ENCODE results near the gene NRCAM. TPM values are rescaled to one million over a fixed set of nuclear protein-coding genes. Genes with fewer than 3 reads are reported as not detected.

The NRCAM gene
- total and polyA plus RNA-seq, 2 of the 8 experiments (the other 6 are each of a cell fraction or from before 2014, with no cell fraction given), result 2.7 to 3.8 TPM

DNA sequence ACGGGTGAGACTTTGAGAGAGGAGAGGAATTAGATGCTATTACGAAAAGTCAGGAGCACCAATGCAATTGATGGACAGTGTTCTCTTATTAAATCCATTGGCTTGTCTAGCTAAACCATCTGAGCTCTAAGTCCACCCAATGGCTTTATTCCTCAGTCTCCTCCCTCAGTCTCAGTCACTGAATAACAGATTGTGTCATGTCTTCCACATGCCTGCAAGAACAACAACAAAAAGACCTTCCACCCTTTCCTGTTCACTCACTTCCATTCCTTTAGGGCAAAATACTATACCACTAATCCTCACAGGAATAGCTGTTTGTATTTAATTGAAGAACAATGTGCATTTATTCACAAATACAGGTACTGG lies 171.2 kb downstream of the NRCAM start:
- no peak for FAIRE-seq

More for the DNA sequence above, 171.2 kb downstream of the NRCAM start:
- Histone ChIP-seq H3K4ac (replicated peaks; ENCODE audit: insufficient read length, low read depth, low read length) (no peak overlapping the region), H4K5ac (ENCODE audit: insufficient read length, low read depth, low read length) (no peak overlapping the region), H4K91ac (replicated peaks; ENCODE audit: insufficient read length, low read length) (no peak overlapping the region), H3K27me3 (replicated peaks in 1 of 4; ENCODE audit: control insufficient read depth in 3 of 4, extremely low read depth in 1 of 4, insufficient read depth in 3 of 4, low read length in 3 of 4) (no peaks in the 10 kb centered on the region), H2BK20ac (ENCODE audit: low read length) (no peak overlapping the region), H3K18ac (ENCODE audit: extremely low read depth, low read length) (no peak overlapping the region), H3K9ac (replicated peaks in 1 of 4; ENCODE audit: extremely low read depth in 1 of 4, low read depth in 3 of 4, low read length in 3 of 4) (no peak overlapping the region), H3K4me3 (ENCODE audit: extremely low read depth in 1 of 4, insufficient read depth in 2 of 4, low read depth in 3 of 4, low read length in 4 of 4) (no peak overlapping the region), H3K79me1 (ENCODE audit: low read depth, low read length) (no peaks in the 10 kb centered on the region), H3K79me2 (ENCODE audit: control insufficient read depth in 1 of 2, insufficient read depth in 2 of 2, low read length in 2 of 2) (no peaks in the 10 kb centered on the region), H2AFZ (ENCODE audit: low read length) (no peak overlapping the region), H3K23ac (ENCODE audit: insufficient read length) (no peak overlapping the region), H3K27ac (ENCODE audit: low read depth, low read length) (no peak overlapping the region), H4K8ac (ENCODE audit: extremely low read depth, insufficient read depth, low read length) (no peak overlapping the region), H3K4me1 (replicated peaks in 1 of 4; ENCODE audit: control insufficient read depth in 3 of 4, insufficient read depth in 4 of 4, low read length in 3 of 4) (peaks cover 0 to 2% (median 0%) of the 10 kb centered on the region in 4 experiments; a peak in 1 of 7 replicates), H2BK15ac (ENCODE audit: low read length) (no peak overlapping the region), H3K9me3 (ENCODE audit: insufficient read depth in 2 of 2, low read depth in 1 of 2, low read length in 1 of 2) (no peaks in the 10 kb centered on the region), H3K36me3 (ENCODE audit: control insufficient read depth in 2 of 4, insufficient read depth in 4 of 4, low read length in 3 of 4) (no peaks in the 10 kb centered on the region), H2AK5ac (ENCODE audit: low read depth, low read length) (no peak overlapping the region), H3K14ac (ENCODE audit: insufficient read length) (no peak overlapping the region), H3K4me2 (ENCODE audit: insufficient read depth in 1 of 2, low read depth in 2 of 2, low read length in 2 of 2) (no peak overlapping the region), H2BK120ac (replicated peaks; ENCODE audit: low read depth, low read length) (no peak overlapping the region), H2BK5ac (ENCODE audit: low read depth, low read length) (no peak overlapping the region), H3K23me2 (ENCODE audit: low read depth, low read length) (no peaks in the 10 kb centered on the region), H4K20me1 (replicated peaks in 1 of 2; ENCODE audit: control insufficient read depth in 1 of 2, insufficient read depth in 2 of 2, low read length in 2 of 2) (no peaks in the 10 kb centered on the region), H3K56ac (replicated peaks; ENCODE audit: insufficient read length, low read depth, low read length) (no peak overlapping the region), H2BK12ac (ENCODE audit: low read depth, low read length) (no peak overlapping the region)
- ChIA-PET POLR2A (ENCODE audit: partially characterized antibody) (no interaction called here), CTCF (ENCODE audit: partially characterized antibody) (interaction anchor here (1.3 to 1.6 kb wide), 2 partner anchors 13 to 100 kb away, joined by 3 to 4 read pairs; no protein-coding TSS in a partner anchor)
- DNase-seq (ENCODE audit: low read depth in 1 of 2, low spot score in 2 of 2), result no peak
- 80% methylated on average over 2 of the region's 2 CpGs; no CpG with 5 or more reads in 1 of the 2 experiments for WGBS, 2 experiments (ENCODE audit: extremely low coverage in 1 of 2, insufficient coverage in 1 of 2, insufficient read length in 1 of 2, insufficient replicate concordance in 2 of 2, low coverage in 1 of 2, low lambda C conversion rate in 2 of 2, missing lambda C conversion rate in 1 of 2)
- no peak for TF ChIP-seq KDM1A (IDR thresholded peaks at IDR 0.05; ENCODE audit: borderline replicate concordance, low read length)
- TF ChIP-seq CBX8 (IDR thresholded peaks at IDR 0.05; ENCODE audit: borderline replicate concordance, low read depth, low read length), result no peak
- TF ChIP-seq ZNF274 (IDR thresholded peaks at IDR 0.05; ENCODE audit: borderline replicate concordance, extremely low read depth, low read length), result no peak
- no peak for TF ChIP-seq EGR1 (IDR thresholded peaks at IDR 0.05; ENCODE audit: borderline replicate concordance, low read depth, low read length)
- TF ChIP-seq TCF12 (IDR thresholded peaks at IDR 0.05; ENCODE audit: low read depth, low read length), result no peak
- TF ChIP-seq HDAC2 (IDR thresholded peaks at IDR 0.05; ENCODE audit: borderline replicate concordance in 1 of 2, low read depth in 2 of 2, low read length in 2 of 2), result no peak

Measured in H1 (cell line).